GM21529 (cell line): Measurements from ENCODE around the gene KRT33A.

ENCODE experiments used
- ATAC-seq: cut with Tn5 transposase; IDR thresholded peaks from one replicate; pipeline ENCODE4 v1.9.1; 2021; ENCODE audit not compliant: unreplicated experiment

KRT33A gene

DNA sequence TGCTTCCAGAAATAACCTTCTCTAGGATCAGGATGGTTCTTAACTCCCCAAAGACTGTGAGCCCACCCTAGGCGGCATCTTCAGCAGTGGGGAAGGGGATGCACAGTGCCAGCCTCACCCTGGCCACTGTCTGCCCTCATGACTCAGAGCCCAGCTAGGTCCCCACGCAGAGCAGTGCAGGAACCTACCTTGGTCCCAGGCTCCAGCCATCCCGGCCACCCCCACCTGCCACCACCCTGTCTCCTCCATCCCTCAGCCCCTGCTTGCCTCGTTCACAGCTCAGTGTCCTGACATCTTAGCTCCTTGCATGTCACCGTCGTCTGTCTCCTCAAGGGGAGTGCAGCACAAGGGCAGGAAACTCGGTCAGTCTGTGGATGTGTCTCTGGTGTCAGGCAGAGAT is 19.0 kb downstream of the KRT33A start:
- ATAC-seq = no peak

DNA sequence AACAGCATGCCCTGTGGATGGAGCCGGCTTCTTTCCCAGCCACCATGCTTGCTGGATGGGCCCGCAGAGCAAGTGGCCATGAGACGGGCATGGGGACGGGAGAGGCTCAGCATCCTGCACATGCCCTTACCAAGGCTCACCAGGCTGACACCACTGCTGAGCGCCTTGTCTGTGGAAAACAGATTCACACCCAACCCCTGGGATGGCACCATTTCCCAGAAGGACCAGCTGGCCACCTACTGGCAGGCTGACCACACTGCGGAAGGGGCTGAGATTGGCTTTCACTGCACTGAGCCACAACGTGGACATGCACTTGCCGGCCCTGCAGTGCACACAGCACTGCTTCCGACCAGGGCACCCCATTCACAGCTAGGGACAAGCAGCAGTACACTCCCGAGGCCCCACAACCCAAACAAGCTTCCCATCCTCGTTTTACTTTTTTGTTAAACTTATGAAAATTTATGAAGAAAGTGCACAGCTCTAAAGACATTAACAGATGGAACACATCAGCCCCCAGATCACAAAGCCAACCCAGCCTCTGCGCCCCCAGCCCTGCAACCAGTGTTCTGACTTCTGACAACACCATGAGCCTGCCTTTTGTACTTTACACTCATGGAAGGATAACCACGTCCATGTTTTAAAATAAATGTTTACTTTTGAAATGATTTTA is 21.2 kb downstream of the KRT33A start:
- no peak for ATAC-seq

DNA sequence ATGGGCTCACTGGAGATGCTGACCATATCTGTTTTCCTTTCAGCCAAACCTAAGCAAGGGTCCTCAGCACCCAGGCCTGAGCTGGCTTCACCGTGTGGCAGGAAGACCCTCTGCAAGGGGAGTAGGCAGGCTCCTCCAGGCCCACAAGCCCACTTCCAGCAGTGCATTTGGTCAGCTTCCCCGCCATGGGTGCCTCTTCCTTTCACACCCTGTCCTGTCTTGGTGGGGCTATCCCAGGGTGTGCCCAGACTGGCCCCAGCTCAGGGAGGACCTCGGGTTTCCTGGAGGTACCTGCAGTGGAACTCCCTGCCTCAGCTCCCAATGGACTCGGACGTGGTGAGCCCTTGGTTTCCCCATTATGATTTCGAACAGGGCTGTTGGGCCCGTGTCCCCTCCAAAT is 22.4 kb downstream of the KRT33A start:
- no peak for ATAC-seq

DNA sequence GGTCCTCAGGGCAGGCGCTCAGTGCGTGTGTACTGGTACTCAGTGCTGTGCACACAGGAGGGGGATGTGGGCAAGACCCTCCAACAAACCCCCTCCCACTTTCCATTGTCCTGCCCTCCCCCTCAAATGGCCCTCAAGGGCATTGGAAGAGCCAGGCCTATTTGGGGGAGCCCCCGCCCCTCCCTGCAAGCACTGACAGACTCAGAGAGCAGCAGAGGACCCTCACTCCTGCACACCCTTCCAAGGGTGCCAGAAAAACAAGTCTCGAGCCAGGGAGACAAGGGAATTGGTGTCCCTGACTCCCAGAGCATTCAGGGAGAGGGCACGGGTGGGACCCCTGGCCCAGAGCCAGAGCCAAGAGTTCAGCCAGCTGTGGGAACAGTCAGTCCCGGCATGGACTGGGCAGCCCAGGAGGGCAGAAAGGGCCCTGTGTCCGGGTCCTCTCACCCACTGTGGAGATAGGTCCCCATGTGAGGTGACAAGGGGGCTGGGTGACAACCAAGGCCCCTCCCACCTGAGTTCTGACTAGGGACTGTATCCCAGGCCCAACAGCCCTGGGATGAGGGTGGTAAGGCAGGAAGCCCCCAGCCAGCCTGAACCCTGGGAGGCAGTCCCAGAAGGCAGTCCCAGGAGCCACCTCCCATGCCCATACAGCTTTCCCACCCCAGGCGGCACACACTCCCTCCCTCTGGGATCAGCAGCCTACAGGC is 23.1 kb downstream of the KRT33A start:
- no peak for ATAC-seq

DNA sequence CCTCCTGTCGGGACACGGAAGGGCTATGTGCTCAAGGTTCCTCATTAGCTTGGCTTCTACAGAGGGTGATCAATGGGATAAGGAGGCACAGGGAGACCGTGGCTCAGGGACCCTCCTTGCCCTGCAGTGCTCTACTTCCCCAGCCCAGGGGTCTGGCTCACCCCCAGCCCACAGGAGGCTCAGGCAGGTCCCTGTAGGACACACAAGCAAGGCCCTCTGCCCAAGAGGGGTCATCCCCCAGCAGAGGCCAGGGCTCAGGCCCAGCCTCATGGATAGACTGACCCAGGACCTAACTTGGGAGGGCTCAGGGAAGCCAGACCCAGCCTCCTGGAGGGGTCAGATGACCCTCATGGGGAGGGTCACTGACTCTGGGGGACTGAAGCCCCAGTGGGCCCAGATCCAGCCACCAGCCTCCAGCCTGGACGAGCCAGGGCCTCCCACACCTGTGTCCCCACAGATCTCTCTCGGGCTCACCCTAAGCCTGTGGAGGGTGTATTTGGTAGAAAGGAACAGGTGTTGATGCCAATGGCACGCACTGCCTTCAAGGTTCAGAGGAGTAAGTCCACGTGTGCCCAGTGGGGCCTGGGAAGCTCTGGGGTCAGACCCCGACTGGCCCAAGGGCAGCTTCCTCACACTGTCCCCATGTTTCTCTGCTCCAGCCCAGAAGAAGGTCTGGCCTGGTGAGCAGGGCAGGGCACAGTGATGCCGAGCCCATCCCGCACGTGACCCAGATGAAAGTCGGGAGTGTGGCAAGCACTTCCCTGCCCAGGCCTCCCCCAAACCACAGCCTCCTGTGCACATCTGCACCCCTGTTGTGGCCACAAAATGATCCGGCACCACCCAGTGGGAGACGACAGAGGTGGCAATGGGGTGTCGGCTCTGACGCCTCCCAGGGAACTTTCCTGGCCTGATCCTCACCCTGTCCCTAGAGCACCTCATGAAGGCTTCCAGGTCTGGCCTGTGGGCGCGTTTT is 24.2 kb downstream of the KRT33A start:
- ATAC-seq = no peak

DNA sequence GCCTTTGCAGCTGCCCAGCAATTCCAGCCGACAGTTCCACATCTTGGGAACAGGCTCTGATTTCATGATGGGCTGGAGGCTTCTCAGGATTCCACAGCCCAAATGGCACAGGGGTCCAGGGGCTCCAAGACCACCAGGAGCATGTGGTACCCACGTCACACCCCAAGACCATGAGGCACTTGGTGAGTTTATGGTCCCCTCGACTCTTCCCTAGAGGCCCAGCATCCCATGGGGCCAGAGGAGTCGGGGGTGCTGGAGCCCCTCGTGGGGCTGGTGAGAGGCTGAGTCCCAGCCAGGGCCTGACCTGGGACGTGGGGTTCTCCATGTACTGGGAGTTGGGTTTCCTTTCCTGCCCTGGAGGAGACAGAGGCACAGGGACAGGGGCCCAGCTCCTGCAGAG is 25.0 kb downstream of the KRT33A start:
- no peak for ATAC-seq

DNA sequence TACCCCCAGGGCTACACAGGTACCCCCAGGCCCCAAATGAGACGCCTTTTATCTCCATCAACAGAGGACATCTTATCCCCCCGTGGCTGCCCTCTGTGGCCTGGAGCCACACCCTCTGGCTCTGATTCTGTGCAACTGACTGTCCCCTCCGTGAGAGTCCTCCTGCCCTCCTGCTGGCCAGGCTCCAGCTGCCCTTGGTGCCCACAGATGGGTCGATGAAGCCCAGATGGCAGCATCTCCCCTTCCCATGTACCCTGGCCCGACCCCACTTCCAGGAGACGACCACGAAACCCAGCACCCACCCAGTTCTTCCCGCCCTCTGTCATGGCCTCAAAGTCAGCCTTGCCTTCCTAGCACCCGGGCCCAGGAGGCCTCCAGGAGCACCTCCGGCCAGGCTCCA is 25.5 kb downstream of the KRT33A start:
- ATAC-seq = no peak

DNA sequence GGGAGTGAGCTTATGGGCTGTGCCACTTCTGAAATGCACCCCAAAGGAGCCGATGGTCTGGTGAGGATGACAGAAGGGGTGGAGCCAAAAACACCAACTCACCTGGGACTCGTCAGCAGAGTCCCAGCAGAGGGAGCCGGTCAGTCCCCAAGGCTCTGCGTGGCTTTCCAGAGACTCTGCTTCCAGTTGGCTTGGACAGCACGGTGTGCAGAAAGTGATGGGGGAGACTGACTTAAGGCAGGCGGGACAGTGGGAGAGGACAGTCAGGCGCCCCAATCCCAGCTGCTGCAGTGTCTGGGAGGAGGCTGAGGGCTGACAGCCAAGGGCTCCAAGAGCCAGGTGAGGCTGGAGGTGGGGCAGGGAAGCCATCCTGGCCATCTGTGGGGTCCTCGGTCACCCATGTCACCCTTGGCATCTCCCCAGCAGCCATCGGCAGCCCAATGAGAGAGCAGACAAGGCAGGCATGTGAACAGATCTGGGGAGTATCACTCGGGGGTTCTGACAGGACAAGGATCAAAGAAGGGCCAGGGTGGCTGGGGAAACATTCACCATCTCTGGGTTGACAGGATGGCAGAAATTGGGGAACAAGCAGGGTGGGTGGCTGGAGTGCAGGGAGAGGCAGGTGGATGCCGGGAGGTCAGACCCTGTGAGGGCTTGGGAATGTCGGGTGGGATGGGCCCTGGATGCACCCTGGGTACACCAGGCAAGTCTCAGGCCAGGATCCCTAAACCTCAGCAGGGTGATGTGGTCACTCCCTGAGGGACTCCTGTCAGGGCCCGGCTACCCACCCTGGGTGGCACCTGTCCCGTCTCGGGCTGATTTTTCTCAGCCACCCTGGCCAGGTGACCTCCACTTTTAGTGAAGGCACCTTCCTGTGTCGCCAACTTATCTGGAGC is 26.2 kb downstream of the KRT33A start:
- no peak for ATAC-seq

DNA sequence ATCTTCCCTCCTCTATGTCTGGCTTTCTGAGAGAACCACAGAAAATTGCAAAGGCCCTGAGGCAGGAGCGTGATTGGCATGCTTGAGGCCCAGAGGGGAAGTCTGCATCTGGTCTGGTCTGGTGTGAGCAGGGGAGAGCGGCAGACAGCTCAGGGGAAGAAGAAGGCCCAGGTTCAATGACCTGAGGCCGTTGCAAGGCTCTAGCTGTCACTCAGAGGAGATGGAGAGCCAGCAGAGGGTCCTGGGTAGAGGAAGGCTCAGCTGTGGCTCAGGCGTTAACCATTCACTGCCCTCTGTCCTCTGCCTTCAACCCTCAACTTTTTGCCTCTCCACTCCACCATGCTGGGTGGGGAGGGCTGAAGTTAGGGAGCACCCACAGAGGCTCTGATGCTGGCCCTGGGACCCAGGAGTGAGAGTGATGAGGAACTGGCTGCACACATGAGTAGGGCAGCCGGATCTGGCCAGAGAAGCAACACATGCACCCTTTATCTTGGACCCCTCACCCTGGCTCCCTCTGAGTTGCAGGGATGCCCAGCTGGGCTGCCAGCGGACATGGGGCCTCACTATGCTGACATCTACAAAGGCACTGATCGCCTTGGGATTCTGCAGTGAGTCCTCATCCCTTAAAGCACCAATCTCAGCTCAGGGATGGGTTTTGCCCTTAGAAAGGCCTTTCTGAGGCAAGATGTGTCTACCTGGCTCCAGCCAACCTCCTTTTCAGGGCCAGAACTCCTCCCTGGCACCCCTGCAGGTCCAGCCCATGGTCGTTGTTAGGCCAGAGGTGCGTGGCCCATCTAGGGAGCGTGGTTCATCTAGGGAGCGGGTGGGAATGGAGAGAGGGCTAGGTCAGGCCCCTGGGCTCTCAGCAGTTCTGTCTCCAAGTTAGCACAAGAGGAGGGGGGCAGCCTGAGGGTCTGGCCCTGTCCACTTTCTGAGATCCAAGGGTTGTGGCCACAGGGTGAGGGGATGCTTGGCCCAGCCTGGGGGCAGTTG is 27.4 kb downstream of the KRT33A start:
- no peak for ATAC-seq

DNA sequence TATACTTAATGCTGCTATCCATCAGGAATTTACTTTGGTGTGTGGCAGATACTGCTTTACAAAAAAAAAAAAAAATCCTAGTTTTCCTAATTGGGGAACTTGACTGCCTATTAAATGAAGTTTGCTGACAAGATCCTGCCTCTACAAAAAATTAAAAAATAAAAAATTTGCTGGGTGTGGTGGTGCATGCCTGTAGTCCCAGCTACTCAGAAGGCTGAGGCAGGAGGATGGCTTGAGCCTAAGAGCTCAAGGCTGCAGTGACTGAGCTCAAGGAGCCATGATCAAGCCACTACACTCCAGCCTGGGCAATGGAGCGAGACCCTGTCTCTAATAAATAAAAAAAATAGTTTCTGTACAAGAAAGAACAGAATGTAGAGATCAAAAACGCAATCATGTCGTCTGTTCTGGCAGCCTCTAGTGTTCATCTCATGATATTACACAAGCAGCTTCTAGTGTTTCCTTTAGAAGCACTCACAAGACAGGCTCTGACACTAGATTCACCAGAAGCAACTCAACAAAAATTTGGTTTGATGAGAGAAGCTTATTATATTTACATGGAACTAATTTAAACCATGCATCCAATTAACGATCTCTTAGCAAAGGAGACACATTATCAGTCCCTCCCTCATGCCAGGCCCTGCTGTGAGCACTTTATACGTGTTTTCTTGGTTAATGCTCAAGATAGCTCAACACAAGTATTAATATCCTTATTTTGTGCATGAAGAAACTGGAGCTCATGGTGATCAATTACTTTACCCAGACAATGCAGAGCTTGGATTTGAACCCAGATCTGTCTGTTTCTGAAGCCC is 28.3 kb downstream of the KRT33A start:
- no peak for ATAC-seq

DNA sequence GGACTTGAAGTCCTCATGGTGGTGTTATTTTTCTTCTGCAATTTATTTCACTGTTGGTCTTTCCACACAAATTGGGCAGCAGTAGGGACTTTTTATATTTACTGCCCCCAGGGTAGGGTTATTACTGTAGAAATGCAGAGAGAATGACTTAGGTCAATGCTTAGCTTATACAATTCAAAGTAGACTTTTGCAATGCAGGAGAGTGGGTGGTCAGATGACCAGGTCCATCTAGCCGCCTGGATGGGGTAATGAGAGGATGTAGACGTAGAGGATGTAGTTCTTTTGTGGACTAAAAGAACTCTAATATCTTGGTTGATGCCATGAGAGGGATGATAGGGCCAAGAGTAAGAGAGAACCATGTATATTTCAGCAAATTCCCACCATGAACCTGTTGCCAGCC is 32.4 kb downstream of the KRT33A start:
- no peak for ATAC-seq

DNA sequence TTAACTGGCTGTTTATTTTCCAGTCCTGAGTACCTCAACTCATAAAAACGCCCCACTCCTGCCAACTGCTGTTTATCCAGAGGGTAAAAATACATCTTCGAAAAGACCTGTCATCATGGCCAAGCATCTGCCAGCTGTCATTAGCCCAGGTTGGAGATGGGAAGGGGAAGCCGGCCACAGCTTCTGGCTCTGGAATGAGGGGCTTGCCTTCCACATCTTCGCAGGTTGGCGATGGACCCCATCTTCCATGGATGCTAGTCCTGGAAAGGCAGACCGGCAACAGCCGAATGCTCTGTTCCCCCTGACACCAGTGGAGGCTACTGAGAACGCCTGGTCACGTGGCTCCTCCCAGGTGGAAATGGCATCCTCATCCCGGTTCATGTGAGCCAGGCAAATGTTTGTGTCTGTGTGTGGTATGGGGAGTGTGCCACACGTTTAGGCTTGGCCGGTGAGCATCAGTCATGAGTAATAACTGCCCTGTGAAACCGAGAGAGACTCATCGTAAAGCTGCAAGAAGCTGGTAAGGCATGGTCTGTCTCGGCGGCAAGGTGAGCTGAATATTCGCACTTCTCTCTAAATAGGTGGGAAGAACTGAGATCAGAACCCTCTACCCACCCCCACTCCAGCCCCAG is 34.7 kb downstream of the KRT33A start:
- ATAC-seq = no peak

DNA sequence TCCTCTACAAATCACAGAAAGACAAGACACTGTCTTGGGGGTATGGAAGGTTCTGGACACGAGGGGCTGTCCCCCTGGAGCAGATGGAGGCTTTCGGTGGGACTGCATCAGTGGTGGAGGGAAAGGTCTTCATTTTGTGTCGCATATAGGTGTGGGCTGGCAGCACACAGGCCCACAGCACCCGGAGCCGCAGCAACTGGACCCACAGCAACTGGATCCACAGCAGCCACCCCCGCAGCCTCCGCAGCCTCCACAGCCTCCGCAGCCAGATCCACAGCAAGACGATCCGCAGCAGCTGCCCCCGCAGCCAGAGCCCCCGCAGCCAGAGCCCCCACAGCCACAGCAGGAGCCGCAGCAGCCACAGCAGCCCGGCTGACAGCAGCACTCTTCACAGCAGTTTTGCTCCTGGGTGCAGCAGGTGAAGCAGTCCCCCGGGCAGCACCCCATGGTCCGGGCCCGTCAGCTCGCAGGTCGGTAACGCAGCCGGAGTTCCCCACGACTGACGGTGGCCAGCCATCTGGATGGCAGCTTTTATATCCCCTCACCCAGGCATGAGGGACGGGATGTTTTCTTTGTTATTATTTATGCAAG is 35.3 kb downstream of the KRT33A start, which contains the start of gene KRTAP17-1:
Gene KRTAP17-1, minus strand, starts transcription at position 507 of the 591 bp plus-strand sequence. Its CDS starts 60 bp downstream, at position 447.
- no peak for ATAC-seq

DNA sequence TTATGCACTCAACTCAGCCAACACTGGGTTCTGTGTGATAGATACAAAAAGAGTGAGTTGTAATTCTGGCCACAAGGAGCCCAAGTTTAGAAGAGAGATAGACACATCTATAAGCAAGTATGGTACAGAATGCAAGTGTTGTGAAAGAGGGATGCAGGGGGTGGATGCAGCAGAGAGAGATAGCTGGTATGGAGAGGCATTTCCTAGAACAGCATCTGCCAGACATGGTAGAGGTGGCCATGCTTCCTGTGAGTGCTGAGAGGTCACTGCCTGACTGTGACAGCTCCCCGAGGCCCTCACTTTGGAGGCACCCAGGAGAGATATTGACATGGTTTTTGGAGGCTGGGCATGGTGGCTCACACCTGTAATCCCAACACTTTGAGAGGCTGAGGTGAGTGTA is 39.5 kb downstream of the KRT33A start:
- no peak for ATAC-seq

DNA sequence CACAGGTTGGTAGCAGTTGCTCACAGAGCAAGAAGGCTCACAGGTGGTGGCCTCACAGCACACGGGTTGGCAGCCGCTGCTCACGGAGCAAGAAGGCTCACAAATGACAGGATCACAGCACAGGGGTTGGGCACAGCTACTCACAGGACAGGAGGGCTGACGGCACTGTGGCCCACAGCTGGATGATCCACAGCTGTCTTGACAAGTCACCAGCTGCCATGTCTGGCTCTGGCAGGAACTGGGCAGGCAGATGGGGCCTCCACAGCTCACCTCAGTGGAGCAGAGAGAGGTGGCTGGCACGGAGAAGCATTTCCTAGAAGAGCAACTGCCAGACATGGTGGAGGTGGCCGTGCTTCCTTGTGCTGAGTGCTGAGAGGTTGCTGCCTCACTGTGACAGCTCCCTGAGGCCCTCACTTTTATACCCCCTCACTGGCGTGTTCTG is 41.7 kb downstream of the KRT33A start, which contains the start of gene KRTAP16-1:
Gene KRTAP16-1, minus strand, starts transcription at position 392 of the 442 bp plus-strand sequence. Its CDS starts 56 bp downstream, at position 336.
- ATAC-seq = no peak

DNA sequence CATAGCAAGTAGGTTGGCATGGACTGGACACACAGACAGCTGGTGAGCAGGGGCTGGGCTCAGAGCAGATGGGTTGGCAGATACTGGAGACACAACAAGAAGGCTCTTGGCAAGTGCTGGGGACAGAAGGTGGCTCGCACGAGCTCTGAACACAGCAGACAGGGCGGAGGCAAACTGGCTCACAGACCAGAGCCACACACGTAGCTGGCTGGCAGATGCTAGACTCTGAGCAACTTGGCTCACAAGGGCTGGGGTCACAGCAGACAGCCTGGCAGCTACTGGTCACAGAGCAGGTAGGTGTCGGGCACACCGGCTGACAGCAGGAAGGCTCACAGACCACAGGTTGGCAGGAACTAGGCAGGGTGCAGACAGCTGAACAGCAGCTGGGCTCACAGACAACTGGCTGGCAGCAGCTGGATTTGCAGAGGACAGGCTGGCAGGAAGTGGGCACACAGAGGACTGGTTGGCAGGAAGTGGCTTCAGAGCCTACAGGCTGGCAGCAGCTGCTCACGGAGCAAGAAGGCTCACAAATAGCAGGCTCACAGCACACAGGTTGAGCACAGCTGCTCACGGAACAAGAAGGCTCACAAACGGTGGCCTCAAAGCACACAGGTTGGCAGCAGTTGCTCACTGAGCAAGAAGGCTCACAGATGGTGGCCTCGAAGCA is 42.2 kb downstream of the KRT33A start:
- no peak for ATAC-seq

DNA sequence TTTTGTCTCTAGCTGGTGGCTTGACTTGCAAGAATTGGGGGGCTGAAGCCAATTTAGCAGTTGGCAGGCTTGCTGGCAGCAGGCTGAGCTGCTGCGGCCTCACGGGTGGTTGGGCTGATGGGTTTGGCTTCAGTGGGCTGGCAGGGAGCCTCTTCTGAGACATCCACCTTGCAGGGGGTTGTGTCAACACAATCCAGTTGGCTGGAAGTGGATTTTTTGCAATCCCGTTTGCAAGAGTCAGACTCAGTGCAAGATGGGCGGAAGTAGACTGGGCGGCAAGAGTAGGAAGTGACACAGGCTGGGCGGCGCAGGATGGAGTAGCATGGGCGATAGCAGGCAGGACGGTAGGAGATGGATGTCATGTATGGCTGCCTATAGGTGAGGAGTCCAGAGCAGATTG is 43.0 kb downstream of the KRT33A start:
- ATAC-seq = no peak
